Activated effector memory CD4-positive, alpha-beta T cell treated with anti-CD3 and anti-CD28 coated beads, Interleukin-2, amount 50 U/mL, for 16 hours (primary cell): ENCODE results near the gene C1QA.
"Not testable (repeated sequence)": the region's sequence is repeated elsewhere in the genome, so short reads cannot be mapped to it uniquely, and the experiment has no call there.

Experiments used
- DNase-seq: peaks from one replicate; pipeline ENCODE4 v3.0.0-alpha.2; 2020

The C1QA gene

GRCh38 chr1:22643928-22644327 is 7.5 kb downstream of the C1QA start:
- no peak for DNase-seq

- DNase-seq: no peak
Observed at GRCh38 chr1:22645931-22646330, 9.5 kb downstream of the C1QA start.

- DNase-seq: no peak
Observed at GRCh38 chr1:22646384-22646783, 10.0 kb downstream of the C1QA start.

- DNase-seq: no peak
Observed at GRCh38 chr1:22650089-22650693, 13.8 kb downstream of the C1QA start.

- DNase-seq: no peak
Observed at GRCh38 chr1:22651941-22652856, 15.8 kb downstream of the C1QA start.

- no peak for DNase-seq
Observed at GRCh38 chr1:22652881-22653316, 16.5 kb downstream of the C1QA start, which contains the start of gene C1QB. C1QB (plus strand) TSS chr1:22653236; CDS start chr1:22659463, 6,227 bp downstream.

GRCh38 chr1:22654692-22655091 is 18.3 kb downstream of the C1QA start:
- no peak for DNase-seq

GRCh38 chr1:22658385-22659163 is 22.1 kb downstream of the C1QA start:
- DNase-seq: no peak

GRCh38 chr1:22660716-22661241 is 24.4 kb downstream of the C1QA start:
- no peak for DNase-seq

GRCh38 chr1:22661880-22662279 is 25.5 kb downstream of the C1QA start:
- DNase-seq: no peak

- no peak for DNase-seq
Observed at GRCh38 chr1:22662318-22662717, 25.9 kb downstream of the C1QA start.

- DNase-seq: no peak
Observed at GRCh38 chr1:22662986-22663408, 26.6 kb downstream of the C1QA start.

- DNase-seq: no peak
Observed at GRCh38 chr1:22665752-22666151, 29.3 kb downstream of the C1QA start.

- DNase-seq: no peak
Observed at GRCh38 chr1:22666412-22666811, 30.0 kb downstream of the C1QA start.

- DNase-seq: not testable (repeated sequence)
Observed at GRCh38 chr1:22668840-22669239, 32.4 kb downstream of the C1QA start.

- DNase-seq: no peak
Observed at GRCh38 chr1:22670352-22670975, 34.0 kb downstream of the C1QA start.

- DNase-seq: no peak
Observed at GRCh38 chr1:22671999-22672398, 35.6 kb downstream of the C1QA start.

GRCh38 chr1:22673486-22674409 is 37.3 kb downstream of the C1QA start:
- no peak for DNase-seq

- no peak for DNase-seq
Observed at GRCh38 chr1:22674410-22674749, 38.0 kb downstream of the C1QA start.

GRCh38 chr1:22676151-22676550 is 39.7 kb downstream of the C1QA start:
- DNase-seq: not testable (repeated sequence)

- DNase-seq: no peak
Observed at GRCh38 chr1:22676916-22677583, 40.6 kb downstream of the C1QA start.
